ENCODE measurements around the gene TASP1.
"Not testable (repeated sequence)": the region's sequence is repeated elsewhere in the genome, so short reads cannot be mapped to it uniquely, and the experiment has no call there.

TASP1 gene

GRCh38 chr20:13672690-13673089, 34.0 kb upstream of the TASP1 start:
- TF ChIP-seq Cebpa-rat (IDR thresholded peaks at IDR 0.05) = no peak
- H3K4me2 ChIP-seq = no peak overlapping the region
- H3K4me1 ChIP-seq = no peaks in the 10 kb centered on the region
- no peak overlapping the region for H3K4me3 ChIP-seq
- H4K20me1 ChIP-seq = no peaks in the 10 kb centered on the region
- H3K27ac ChIP-seq = no peak overlapping the region
- no peak overlapping the region for H3K9ac ChIP-seq
- H3K27me3 ChIP-seq = no peaks in the 10 kb centered on the region
- H3K9me3 ChIP-seq (replicated peaks in 1 of 11) = peaks cover 0 to 6% (median 0%) of the 10 kb centered on the region in 11 experiments; a peak in 1 of 22 replicates
- no peaks in the 10 kb centered on the region for H3K36me3 ChIP-seq

GRCh38 chr20:13671916-13672378, 33.2 kb upstream of the TASP1 start:
- H3K27ac ChIP-seq = no peak overlapping the region
- H3K9me3 ChIP-seq (replicated peaks in 1 of 11) = 0 out of 22 replicates have a peak, but pooled peaks cover 0 to 6% (median 0%) of the 10 kb centered on the region in 11 experiments
- H3K4me2 ChIP-seq = no peak overlapping the region
- no peaks in the 10 kb centered on the region for H3K4me1 ChIP-seq
- H3K27me3 ChIP-seq = no peaks in the 10 kb centered on the region
- no peak overlapping the region for H3K9ac ChIP-seq
- no peaks in the 10 kb centered on the region for H4K20me1 ChIP-seq
- H3K4me3 ChIP-seq = no peak overlapping the region
- H3K36me3 ChIP-seq = no peaks in the 10 kb centered on the region
- TF ChIP-seq Cebpa-rat (IDR thresholded peaks at IDR 0.05) = no peak

- Histone ChIP-seq H3K27me3 (no peaks in the 10 kb centered on the region), H3K9me3 (replicated peaks in 1 of 11) (0 out of 22 replicates have a peak, but pooled peaks cover 0 to 6% (median 0%) of the 10 kb centered on the region in 11 experiments), H3K27ac (no peak overlapping the region), H3K36me3 (no peaks in the 10 kb centered on the region), H3K4me2 (no peak overlapping the region), H3K9ac (no peak overlapping the region), H4K20me1 (no peaks in the 10 kb centered on the region), H3K4me1 (no peaks in the 10 kb centered on the region), H3K4me3 (no peak overlapping the region)
- TF ChIP-seq Cebpa-rat (IDR thresholded peaks at IDR 0.05) = no peak
These were observed 32.8 kb upstream of the TASP1 start for GRCh38 chr20:13671512-13671911.

GRCh38 chr20:13670160-13670559, 31.4 kb upstream of the TASP1 start:
- Histone ChIP-seq H3K4me3 (no peak overlapping the region), H3K27me3 (no peaks in the 10 kb centered on the region), H3K4me1 (no peaks in the 10 kb centered on the region), H3K4me2 (no peak overlapping the region), H3K9me3 (replicated peaks in 1 of 11) (0 out of 22 replicates have a peak, but pooled peaks cover 0 to 6% (median 0%) of the 10 kb centered on the region in 11 experiments), H3K27ac (no peak overlapping the region), H4K20me1 (no peaks in the 10 kb centered on the region), H3K9ac (no peak overlapping the region), H3K36me3 (no peaks in the 10 kb centered on the region)
- TF ChIP-seq Cebpa-rat (IDR thresholded peaks at IDR 0.05) = no peak

- no peak overlapping the region for H3K27ac ChIP-seq
- no peak overlapping the region for H3K4me2 ChIP-seq
- TF ChIP-seq Cebpa-rat (IDR thresholded peaks at IDR 0.05) = no peak
- H3K4me3 ChIP-seq = no peak overlapping the region
- no peaks in the 10 kb centered on the region for H4K20me1 ChIP-seq
- H3K27me3 ChIP-seq = no peaks in the 10 kb centered on the region
- H3K36me3 ChIP-seq = no peaks in the 10 kb centered on the region
- no peaks in the 10 kb centered on the region for H3K9me3 ChIP-seq (replicated peaks in 1 of 11)
- H3K9ac ChIP-seq = no peak overlapping the region
- no peaks in the 10 kb centered on the region for H3K4me1 ChIP-seq
These were observed 27.1 kb upstream of the TASP1 start for GRCh38 chr20:13665709-13666395.

- Histone ChIP-seq H3K9ac (no peak overlapping the region), H3K27me3 (no peaks in the 10 kb centered on the region), H3K36me3 (no peaks in the 10 kb centered on the region), H3K9me3 (replicated peaks in 1 of 11) (no peaks in the 10 kb centered on the region), H3K4me2 (no peak overlapping the region), H4K20me1 (no peaks in the 10 kb centered on the region), H3K4me1 (peaks cover 9 to 26% (median 17%) of the 10 kb centered on the region in 10 experiments; a peak in 19 of 20 replicates), H3K27ac (no peak overlapping the region), H3K4me3 (no peak overlapping the region)
- no peak for TF ChIP-seq Cebpa-rat (IDR thresholded peaks at IDR 0.05)
These were observed 22.4 kb upstream of the TASP1 start for GRCh38 chr20:13661070-13661685.

- Histone ChIP-seq H3K9me3 (replicated peaks in 1 of 11) (no peaks in the 10 kb centered on the region), H3K27me3 (no peaks in the 10 kb centered on the region), H3K4me1 (peaks cover 19 to 32% (median 22%) of the 10 kb centered on the region in 10 experiments), H3K27ac (peak overlapping the region in 1 of 11 experiments; percentile 26; a peak in 2 of 22 replicates), H3K9ac (no peak overlapping the region), H3K36me3 (no peaks in the 10 kb centered on the region), H4K20me1 (no peaks in the 10 kb centered on the region), H3K4me2 (peak overlapping the region; percentile 4 to 60 (median 28); a peak in 16 of 22 replicates), H3K4me3 (no peak overlapping the region)
- TF ChIP-seq Cebpa-rat (IDR thresholded peaks at IDR 0.05) = no peak
These were observed 20.6 kb upstream of the TASP1 start for GRCh38 chr20:13659288-13659687.

GRCh38 chr20:13658060-13658459, 19.3 kb upstream of the TASP1 start:
- peaks cover 19 to 32% (median 22%) of the 10 kb centered on the region in 10 experiments for H3K4me1 ChIP-seq
- not testable (repeated sequence) for H3K27me3 ChIP-seq

GRCh38 chr20:13656721-13657368, 18.1 kb upstream of the TASP1 start:
- Histone ChIP-seq H3K27ac (no peak overlapping the region), H3K36me3 (no peaks in the 10 kb centered on the region), H3K9me3 (replicated peaks in 1 of 11) (no peaks in the 10 kb centered on the region), H3K4me2 (no peak overlapping the region; a peak in 1 of 22 replicates), H3K4me3 (no peak overlapping the region), H4K20me1 (no peaks in the 10 kb centered on the region), H3K9ac (no peak overlapping the region), H3K27me3 (no peaks in the 10 kb centered on the region), H3K4me1 (peaks cover 19 to 32% (median 22%) of the 10 kb centered on the region in 10 experiments)
- TF ChIP-seq Cebpa-rat (IDR thresholded peaks at IDR 0.05) = no peak

More at GRCh38 chr20:13658060-13658459, 19.3 kb upstream of the TASP1 start:
- not testable (repeated sequence) for H3K27ac ChIP-seq; H3K9ac ChIP-seq; H3K4me3 ChIP-seq; H3K4me2 ChIP-seq; H3K36me3 ChIP-seq; H4K20me1 ChIP-seq; H3K9me3 ChIP-seq (replicated peaks in 1 of 11)
